PC-3 (cell line): ENCODE measurements around the gene KIF24.

Source experiments
- CTCF ChIP-seq: fragments of 300-600 bp; sonication (generic); conservative IDR thresholded peaks from 2 replicates; pipeline ENCODE4 v1.5.1; 2017; ENCODE audit warnings: antibody characterized with exemption, low read depth, mild to moderate bottlenecking, low read length
- EZH2 ChIP-seq: fragments of 300-600 bp; sonication (generic); IDR thresholded peaks from one replicate; pipeline ENCODE4 v1.6.1; 2017; ENCODE audit warnings: antibody characterized with exemption, mild to moderate bottlenecking, low read length; ENCODE audit not compliant: unreplicated experiment

- peak; percentile 44 for TF ChIP-seq CTCF
- no peak for TF ChIP-seq EZH2
These were observed 8.3 kb upstream of the KIF24 start for GRCh38 chr9:34337403-34337802.
